H1 (cell line): ENCODE measurements around the gene DBR1. TPM values are rescaled to one million over a fixed set of nuclear protein-coding genes. Genes with fewer than 3 reads are reported as not detected.

Experiments
- polyA plus RNA-seq, 7 experiments: library from polyadenylated mRNA; depleted of rRNA in 3 of 7; stranded (reverse) in 5 of 7; unstranded in 2 of 7; fragments of >200 nt in 5 of 7; fragments of 200-250 nt in 2 of 7; gene quantifications; 1 replicate in 5 of 7; 2 replicates in 1 of 7; 4 replicates in 1 of 7; pipeline versions ENCODE4 v1.2.1 to v1.2.3, GENCODE V29; 2011 to 2013; ENCODE audit warnings: missing spikeins in 2 of 7, mixed read lengths in 2 of 7
- total RNA-seq: library from RNA; stranded (reverse); fragmentation: NEBNext Ultra II Directional; extraction: Animal tissue kit (Norgen Biotek cat#: 25700); gene quantifications from 2 replicates; pipeline ENCODE4 v1.2.1, GENCODE V29; 2021
- TF ChIP-seq, protein P1 (sequence below): fragments of 300-600 bp; sonication (generic); IDR thresholded peaks from 2 replicates; pipeline ENCODE4 v1.7.1; 2012; ENCODE audit warnings: low read length, moderate library complexity, mild to moderate bottlenecking, inconsistent platforms; ENCODE audit not compliant: insufficient replicate concordance

Gene DBR1
- total and polyA plus RNA-seq, 2 of the 8 experiments (the other 6 are each of a cell fraction or from before 2014, with no cell fraction given), result 10.1 to 18.3 TPM

DNA sequence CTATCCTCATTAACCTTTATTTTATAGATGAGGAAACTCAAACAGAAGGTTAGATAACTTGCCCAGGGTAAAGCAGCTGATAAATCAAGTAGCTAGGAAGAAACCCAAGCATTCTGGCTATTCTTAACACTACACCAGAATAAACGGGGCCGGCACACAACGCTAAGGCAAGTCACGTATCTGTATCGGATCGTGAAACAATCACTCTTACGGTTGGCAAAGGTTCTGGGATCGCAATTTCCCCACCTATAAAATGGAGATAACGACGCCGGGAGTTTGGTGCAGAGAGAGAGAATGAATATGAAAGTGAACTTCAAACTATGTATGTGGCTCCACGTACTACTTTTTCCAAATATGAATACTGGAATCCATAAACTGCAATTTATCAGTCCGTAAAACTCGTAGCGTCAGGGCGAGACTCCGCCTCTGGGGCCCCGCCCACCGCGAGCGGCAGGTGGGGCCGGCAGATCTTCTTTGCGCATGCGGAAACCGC, 12.1 kb upstream of the DBR1 start (continued):
- TF ChIP-seq, protein P1, sequence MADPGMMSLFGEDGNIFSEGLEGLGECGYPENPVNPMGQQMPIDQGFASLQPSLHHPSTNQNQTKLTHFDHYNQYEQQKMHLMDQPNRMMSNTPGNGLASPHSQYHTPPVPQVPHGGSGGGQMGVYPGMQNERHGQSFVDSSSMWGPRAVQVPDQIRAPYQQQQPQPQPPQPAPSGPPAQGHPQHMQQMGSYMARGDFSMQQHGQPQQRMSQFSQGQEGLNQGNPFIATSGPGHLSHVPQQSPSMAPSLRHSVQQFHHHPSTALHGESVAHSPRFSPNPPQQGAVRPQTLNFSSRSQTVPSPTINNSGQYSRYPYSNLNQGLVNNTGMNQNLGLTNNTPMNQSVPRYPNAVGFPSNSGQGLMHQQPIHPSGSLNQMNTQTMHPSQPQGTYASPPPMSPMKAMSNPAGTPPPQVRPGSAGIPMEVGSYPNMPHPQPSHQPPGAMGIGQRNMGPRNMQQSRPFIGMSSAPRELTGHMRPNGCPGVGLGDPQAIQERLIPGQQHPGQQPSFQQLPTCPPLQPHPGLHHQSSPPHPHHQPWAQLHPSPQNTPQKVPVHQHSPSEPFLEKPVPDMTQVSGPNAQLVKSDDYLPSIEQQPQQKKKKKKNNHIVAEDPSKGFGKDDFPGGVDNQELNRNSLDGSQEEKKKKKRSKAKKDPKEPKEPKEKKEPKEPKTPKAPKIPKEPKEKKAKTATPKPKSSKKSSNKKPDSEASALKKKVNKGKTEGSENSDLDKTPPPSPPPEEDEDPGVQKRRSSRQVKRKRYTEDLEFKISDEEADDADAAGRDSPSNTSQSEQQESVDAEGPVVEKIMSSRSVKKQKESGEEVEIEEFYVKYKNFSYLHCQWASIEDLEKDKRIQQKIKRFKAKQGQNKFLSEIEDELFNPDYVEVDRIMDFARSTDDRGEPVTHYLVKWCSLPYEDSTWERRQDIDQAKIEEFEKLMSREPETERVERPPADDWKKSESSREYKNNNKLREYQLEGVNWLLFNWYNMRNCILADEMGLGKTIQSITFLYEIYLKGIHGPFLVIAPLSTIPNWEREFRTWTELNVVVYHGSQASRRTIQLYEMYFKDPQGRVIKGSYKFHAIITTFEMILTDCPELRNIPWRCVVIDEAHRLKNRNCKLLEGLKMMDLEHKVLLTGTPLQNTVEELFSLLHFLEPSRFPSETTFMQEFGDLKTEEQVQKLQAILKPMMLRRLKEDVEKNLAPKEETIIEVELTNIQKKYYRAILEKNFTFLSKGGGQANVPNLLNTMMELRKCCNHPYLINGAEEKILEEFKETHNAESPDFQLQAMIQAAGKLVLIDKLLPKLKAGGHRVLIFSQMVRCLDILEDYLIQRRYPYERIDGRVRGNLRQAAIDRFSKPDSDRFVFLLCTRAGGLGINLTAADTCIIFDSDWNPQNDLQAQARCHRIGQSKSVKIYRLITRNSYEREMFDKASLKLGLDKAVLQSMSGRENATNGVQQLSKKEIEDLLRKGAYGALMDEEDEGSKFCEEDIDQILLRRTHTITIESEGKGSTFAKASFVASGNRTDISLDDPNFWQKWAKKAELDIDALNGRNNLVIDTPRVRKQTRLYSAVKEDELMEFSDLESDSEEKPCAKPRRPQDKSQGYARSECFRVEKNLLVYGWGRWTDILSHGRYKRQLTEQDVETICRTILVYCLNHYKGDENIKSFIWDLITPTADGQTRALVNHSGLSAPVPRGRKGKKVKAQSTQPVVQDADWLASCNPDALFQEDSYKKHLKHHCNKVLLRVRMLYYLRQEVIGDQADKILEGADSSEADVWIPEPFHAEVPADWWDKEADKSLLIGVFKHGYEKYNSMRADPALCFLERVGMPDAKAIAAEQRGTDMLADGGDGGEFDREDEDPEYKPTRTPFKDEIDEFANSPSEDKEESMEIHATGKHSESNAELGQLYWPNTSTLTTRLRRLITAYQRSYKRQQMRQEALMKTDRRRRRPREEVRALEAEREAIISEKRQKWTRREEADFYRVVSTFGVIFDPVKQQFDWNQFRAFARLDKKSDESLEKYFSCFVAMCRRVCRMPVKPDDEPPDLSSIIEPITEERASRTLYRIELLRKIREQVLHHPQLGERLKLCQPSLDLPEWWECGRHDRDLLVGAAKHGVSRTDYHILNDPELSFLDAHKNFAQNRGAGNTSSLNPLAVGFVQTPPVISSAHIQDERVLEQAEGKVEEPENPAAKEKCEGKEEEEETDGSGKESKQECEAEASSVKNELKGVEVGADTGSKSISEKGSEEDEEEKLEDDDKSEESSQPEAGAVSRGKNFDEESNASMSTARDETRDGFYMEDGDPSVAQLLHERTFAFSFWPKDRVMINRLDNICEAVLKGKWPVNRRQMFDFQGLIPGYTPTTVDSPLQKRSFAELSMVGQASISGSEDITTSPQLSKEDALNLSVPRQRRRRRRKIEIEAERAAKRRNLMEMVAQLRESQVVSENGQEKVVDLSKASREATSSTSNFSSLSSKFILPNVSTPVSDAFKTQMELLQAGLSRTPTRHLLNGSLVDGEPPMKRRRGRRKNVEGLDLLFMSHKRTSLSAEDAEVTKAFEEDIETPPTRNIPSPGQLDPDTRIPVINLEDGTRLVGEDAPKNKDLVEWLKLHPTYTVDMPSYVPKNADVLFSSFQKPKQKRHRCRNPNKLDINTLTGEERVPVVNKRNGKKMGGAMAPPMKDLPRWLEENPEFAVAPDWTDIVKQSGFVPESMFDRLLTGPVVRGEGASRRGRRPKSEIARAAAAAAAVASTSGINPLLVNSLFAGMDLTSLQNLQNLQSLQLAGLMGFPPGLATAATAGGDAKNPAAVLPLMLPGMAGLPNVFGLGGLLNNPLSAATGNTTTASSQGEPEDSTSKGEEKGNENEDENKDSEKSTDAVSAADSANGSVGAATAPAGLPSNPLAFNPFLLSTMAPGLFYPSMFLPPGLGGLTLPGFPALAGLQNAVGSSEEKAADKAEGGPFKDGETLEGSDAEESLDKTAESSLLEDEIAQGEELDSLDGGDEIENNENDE, result peak; percentile 64
